ENCODE results near the gene CELF1.
"Not testable (repeated sequence)": the region's sequence is repeated elsewhere in the genome, so short reads cannot be mapped to it uniquely, and the experiment has no call there.

DNA sequence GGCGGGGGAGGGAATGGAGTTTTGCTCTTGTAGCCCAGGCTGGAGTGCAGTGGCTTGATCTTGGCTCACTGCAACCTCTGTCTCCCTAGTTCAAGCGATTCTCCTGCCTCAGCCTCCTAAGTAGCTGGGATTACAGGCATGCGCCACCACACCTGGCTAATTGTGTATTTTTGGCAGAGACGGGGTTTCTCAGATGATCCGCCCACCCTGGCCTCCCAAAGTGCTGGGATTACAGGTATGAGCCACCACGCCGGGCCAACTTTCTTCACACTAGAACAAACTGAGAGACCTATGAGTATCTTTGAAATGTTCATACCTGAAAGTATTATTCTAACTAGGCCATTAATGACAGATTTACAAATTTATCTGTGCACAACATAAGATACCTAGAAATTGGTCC lies 6.7 kb downstream of the CELF1 start:
- TF ChIP-seq, protein P1, sequence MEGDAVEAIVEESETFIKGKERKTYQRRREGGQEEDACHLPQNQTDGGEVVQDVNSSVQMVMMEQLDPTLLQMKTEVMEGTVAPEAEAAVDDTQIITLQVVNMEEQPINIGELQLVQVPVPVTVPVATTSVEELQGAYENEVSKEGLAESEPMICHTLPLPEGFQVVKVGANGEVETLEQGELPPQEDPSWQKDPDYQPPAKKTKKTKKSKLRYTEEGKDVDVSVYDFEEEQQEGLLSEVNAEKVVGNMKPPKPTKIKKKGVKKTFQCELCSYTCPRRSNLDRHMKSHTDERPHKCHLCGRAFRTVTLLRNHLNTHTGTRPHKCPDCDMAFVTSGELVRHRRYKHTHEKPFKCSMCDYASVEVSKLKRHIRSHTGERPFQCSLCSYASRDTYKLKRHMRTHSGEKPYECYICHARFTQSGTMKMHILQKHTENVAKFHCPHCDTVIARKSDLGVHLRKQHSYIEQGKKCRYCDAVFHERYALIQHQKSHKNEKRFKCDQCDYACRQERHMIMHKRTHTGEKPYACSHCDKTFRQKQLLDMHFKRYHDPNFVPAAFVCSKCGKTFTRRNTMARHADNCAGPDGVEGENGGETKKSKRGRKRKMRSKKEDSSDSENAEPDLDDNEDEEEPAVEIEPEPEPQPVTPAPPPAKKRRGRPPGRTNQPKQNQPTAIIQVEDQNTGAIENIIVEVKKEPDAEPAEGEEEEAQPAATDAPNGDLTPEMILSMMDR (conservative IDR thresholded peaks at IDR 0.05 in 1 of 2, IDR thresholded peaks at IDR 0.05 in 1 of 2; ENCODE audit: extremely low read depth in 1 of 2, insufficient read depth in 1 of 2, low read depth in 1 of 2, low read length in 2 of 2), result not testable (repeated sequence)
- TF ChIP-seq EZH2 (IDR thresholded peaks at IDR 0.05; ENCODE audit: borderline replicate concordance, low read length), result not testable (repeated sequence)

All from mammary epithelial cell (primary cell).